ENCODE results near the gene IGFL1. TPM values are rescaled to one million over a fixed set of nuclear protein-coding genes. Genes with fewer than 3 reads are reported as not detected.
"Not testable (repeated sequence)": the region's sequence is repeated elsewhere in the genome, so short reads cannot be mapped to it uniquely, and the experiment has no call there.

The IGFL1 gene
- total RNA-seq, 1 donor from 2014 or later: not detected

DNA sequence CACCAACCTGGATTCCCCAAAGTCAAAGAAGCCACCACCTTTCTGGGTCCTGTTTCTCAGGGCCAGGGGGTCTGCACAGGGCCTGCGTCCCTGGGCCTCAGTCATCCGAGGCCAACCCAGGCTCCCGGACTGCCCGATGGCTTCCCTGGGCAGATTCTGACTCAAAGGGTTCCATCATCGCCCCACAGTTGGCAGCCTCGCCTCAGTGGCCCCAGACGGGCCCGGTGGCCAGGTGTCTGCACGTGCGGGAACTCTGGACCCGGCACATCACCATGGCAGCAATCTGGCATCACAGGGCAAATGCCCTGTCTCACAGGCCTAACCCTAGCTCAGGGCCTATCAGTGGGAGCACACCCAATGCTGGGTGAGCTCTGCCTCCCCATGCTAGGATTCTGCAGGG is 2.9 kb downstream of the IGFL1 start:
- Mint-ChIP-seq H3K4me1 (no peaks in the 10 kb centered on the region), H3K27me3 (ENCODE audit: low read depth) (peaks cover 54% of the 10 kb centered on the region), H3K27ac (ENCODE audit: unreplicated experiment) (no peak overlapping the region), H3K36me3 (ENCODE audit: low read depth) (no peaks in the 10 kb centered on the region), H3K9me3 (no peaks in the 10 kb centered on the region), H3K4me3 (no peak overlapping the region)
- DNase-seq (ENCODE audit: low read depth, low spot score): no peak
- TF ChIP-seq CTCF (conservative IDR thresholded peaks at IDR 0.05): no peak

- no peak overlapping the region for H3K4me3 Mint-ChIP-seq
Observed at GRCh38 chr19:46232938-46233621, 3.5 kb downstream of the IGFL1 start.

GRCh38 chr19:46233871-46234270 is 4.3 kb downstream of the IGFL1 start:
- not testable (repeated sequence) for DNase-seq (ENCODE audit: low read depth, low spot score); H3K9me3 Mint-ChIP-seq
- peaks cover 53% of the 10 kb centered on the region for H3K27me3 Mint-ChIP-seq (ENCODE audit: low read depth)

More at GRCh38 chr19:46232938-46233621, 3.5 kb downstream of the IGFL1 start:
- Mint-ChIP-seq H3K4me1 (no peaks in the 10 kb centered on the region), H3K9me3 (no peaks in the 10 kb centered on the region), H3K27me3 (ENCODE audit: low read depth) (peaks cover 53% of the 10 kb centered on the region), H3K36me3 (ENCODE audit: low read depth) (no peaks in the 10 kb centered on the region), H3K27ac (ENCODE audit: unreplicated experiment) (no peak overlapping the region)
- TF ChIP-seq CTCF (conservative IDR thresholded peaks at IDR 0.05): no peak
- DNase-seq (ENCODE audit: low read depth, low spot score): no peak

DNA sequence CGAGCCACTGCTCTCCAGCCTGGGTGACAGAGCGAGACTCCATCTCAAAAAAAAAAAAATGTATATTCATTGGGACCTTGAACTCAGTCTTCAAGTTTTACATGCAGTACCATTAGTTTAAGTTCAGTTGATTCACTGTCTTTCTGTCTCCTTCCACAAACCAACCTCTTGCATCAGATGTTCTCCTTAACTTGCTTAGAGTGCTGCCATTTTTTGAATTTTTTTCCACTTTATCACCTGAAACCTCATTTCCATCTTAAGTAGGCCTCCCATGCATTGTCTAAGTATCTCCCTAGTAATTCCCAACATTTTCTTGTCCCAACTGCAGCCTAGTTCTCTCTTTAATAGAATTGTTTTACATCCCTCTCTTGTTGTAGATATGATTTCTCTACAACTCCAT is 8.6 kb downstream of the IGFL1 start:
- H3K9me3 Mint-ChIP-seq; DNase-seq (ENCODE audit: low read depth, low spot score); H3K27ac Mint-ChIP-seq (ENCODE audit: unreplicated experiment); H3K4me1 Mint-ChIP-seq; H3K4me3 Mint-ChIP-seq; H3K36me3 Mint-ChIP-seq (ENCODE audit: low read depth): not testable (repeated sequence)
- peaks cover 59% of the 10 kb centered on the region for H3K27me3 Mint-ChIP-seq (ENCODE audit: low read depth)

More at GRCh38 chr19:46233871-46234270, 4.3 kb downstream of the IGFL1 start:
- not testable (repeated sequence) for H3K36me3 Mint-ChIP-seq (ENCODE audit: low read depth); H3K27ac Mint-ChIP-seq (ENCODE audit: unreplicated experiment); H3K4me3 Mint-ChIP-seq; H3K4me1 Mint-ChIP-seq

- no peak for TF ChIP-seq CTCF (conservative IDR thresholded peaks at IDR 0.05)
- Mint-ChIP-seq H3K36me3 (ENCODE audit: low read depth) (no peaks in the 10 kb centered on the region), H3K4me3 (no peak overlapping the region), H3K9me3 (no peaks in the 10 kb centered on the region), H3K4me1 (peaks cover 7% of the 10 kb centered on the region), H3K27me3 (ENCODE audit: low read depth) (peaks cover 69% of the 10 kb centered on the region), H3K27ac (ENCODE audit: unreplicated experiment) (no peak overlapping the region)
- DNase-seq (ENCODE audit: low read depth, low spot score): no peak
Observed at GRCh38 chr19:46239193-46240024, 9.9 kb downstream of the IGFL1 start.

GRCh38 chr19:46240693-46241092 is 11.2 kb downstream of the IGFL1 start:
- peaks cover 66% of the 10 kb centered on the region for H3K27me3 Mint-ChIP-seq (ENCODE audit: low read depth)
- H3K27ac Mint-ChIP-seq (ENCODE audit: unreplicated experiment): no peak overlapping the region
- no peak for DNase-seq (ENCODE audit: low read depth, low spot score)
- H3K4me3 Mint-ChIP-seq: no peak overlapping the region
- H3K36me3 Mint-ChIP-seq (ENCODE audit: low read depth): no peaks in the 10 kb centered on the region
- peaks cover 7% of the 10 kb centered on the region for H3K4me1 Mint-ChIP-seq
- TF ChIP-seq CTCF (conservative IDR thresholded peaks at IDR 0.05): no peak
- H3K9me3 Mint-ChIP-seq: no peaks in the 10 kb centered on the region
